SK-MEL-5 (cell line): ENCODE measurements around the gene FKBP8. TPM values are rescaled to one million over a fixed set of nuclear protein-coding genes. Genes with fewer than 3 reads are reported as not detected.
"Not testable (repeated sequence)": the region's sequence is repeated elsewhere in the genome, so short reads cannot be mapped to it uniquely, and the experiment has no call there.

Experiments used
- DNase-seq: peaks from one replicate; pipeline ENCODE4 v3.0.0-alpha.2; 2016; ENCODE audit warnings: low read depth, low spot score
- in situ Hi-C: cut with HindIII; loops from 2 replicates; pipeline ENCODE4 v1.10.0; 2016; ENCODE audit warnings: low sequenced_read_pairs, high pct_unique_total_duplicates, low pct_unique_long_range_greater_than_20kb
- total RNA-seq: library from RNA; depleted of rRNA; stranded (reverse); fragments of >200 nt; shearing (Covaris generic); gene quantifications from 2 replicates; pipeline ENCODE4 v1.2.3, GENCODE V29; 2014

Gene FKBP8
- total RNA-seq, 1 experiment from 2014 or later, result 174 TPM

- in situ Hi-C loops, result no loop called here
- no peak for DNase-seq
Observed at GRCh38 chr19:18568367-18568766, 25.0 kb upstream of the FKBP8 start.

GRCh38 chr19:18566953-18567352 lies 23.6 kb upstream of the FKBP8 start:
- DNase-seq, result no peak
- in situ Hi-C loops, result no loop called here

GRCh38 chr19:18562086-18562485 lies 18.7 kb upstream of the FKBP8 start:
- in situ Hi-C loops, result no loop called here
- no peak for DNase-seq

GRCh38 chr19:18559685-18560084 lies 16.3 kb upstream of the FKBP8 start:
- in situ Hi-C loops, result no loop called here
- DNase-seq, result no peak

GRCh38 chr19:18558604-18559003 lies 15.2 kb upstream of the FKBP8 start:
- in situ Hi-C loops, result no loop called here

GRCh38 chr19:18558202-18558555 lies 14.8 kb upstream of the FKBP8 start:
- DNase-seq, result no peak

More at GRCh38 chr19:18558604-18559003, 15.2 kb upstream of the FKBP8 start:
- DNase-seq, result no peak

GRCh38 chr19:18557411-18558201 lies 14.2 kb upstream of the FKBP8 start, which contains the start of gene KXD1:
Gene KXD1, plus strand, starts transcription at chr19:18557870. Its CDS starts 4,187 bp downstream, at chr19:18562057.
- peak; percentile 97 for DNase-seq
- in situ Hi-C loops, result no loop called here

More at GRCh38 chr19:18558202-18558555, 14.8 kb upstream of the FKBP8 start:
- in situ Hi-C loops, result no loop called here

GRCh38 chr19:18551631-18552030 lies 8.3 kb upstream of the FKBP8 start:
- in situ Hi-C loops, result no loop called here

GRCh38 chr19:18543814-18544475 lies 572 bp upstream of the FKBP8 start:
- in situ Hi-C loops, result no loop called here
- peak; percentile 84 for DNase-seq

More at GRCh38 chr19:18551631-18552030, 8.3 kb upstream of the FKBP8 start:
- no peak for DNase-seq

- in situ Hi-C loops, result no loop called here
- DNase-seq, result peak; percentile 7
Observed at GRCh38 chr19:18541992-18542940, 1.1 kb downstream of the FKBP8 start.

- in situ Hi-C loops, result no loop called here
- no peak for DNase-seq
Observed at GRCh38 chr19:18541258-18541991, 1.9 kb downstream of the FKBP8 start.

GRCh38 chr19:18540200-18540599 lies 3.2 kb downstream of the FKBP8 start:
- in situ Hi-C loops, DNase-seq: not testable (repeated sequence)

GRCh38 chr19:18539372-18539771 lies 4.0 kb downstream of the FKBP8 start:
- DNase-seq, result no peak
- in situ Hi-C loops, result no loop called here

GRCh38 chr19:18538115-18538514 lies 5.3 kb downstream of the FKBP8 start:
- in situ Hi-C loops, result no loop called here

GRCh38 chr19:18537431-18537830 lies 5.9 kb downstream of the FKBP8 start:
- in situ Hi-C loops, result no loop called here
- no peak for DNase-seq

More at GRCh38 chr19:18538115-18538514, 5.3 kb downstream of the FKBP8 start:
- no peak for DNase-seq

GRCh38 chr19:18536475-18536874 lies 6.9 kb downstream of the FKBP8 start:
- DNase-seq, result no peak
- in situ Hi-C loops, result no loop called here

- no peak for DNase-seq
- in situ Hi-C loops, result no loop called here
Observed at GRCh38 chr19:18533058-18533457, 10.3 kb downstream of the FKBP8 start.
